Measurements from ENCODE around the gene AMMECR1L.
"Not testable (repeated sequence)": the region's sequence is repeated elsewhere in the genome, so short reads cannot be mapped to it uniquely, and the experiment has no call there.

The AMMECR1L gene

DNA sequence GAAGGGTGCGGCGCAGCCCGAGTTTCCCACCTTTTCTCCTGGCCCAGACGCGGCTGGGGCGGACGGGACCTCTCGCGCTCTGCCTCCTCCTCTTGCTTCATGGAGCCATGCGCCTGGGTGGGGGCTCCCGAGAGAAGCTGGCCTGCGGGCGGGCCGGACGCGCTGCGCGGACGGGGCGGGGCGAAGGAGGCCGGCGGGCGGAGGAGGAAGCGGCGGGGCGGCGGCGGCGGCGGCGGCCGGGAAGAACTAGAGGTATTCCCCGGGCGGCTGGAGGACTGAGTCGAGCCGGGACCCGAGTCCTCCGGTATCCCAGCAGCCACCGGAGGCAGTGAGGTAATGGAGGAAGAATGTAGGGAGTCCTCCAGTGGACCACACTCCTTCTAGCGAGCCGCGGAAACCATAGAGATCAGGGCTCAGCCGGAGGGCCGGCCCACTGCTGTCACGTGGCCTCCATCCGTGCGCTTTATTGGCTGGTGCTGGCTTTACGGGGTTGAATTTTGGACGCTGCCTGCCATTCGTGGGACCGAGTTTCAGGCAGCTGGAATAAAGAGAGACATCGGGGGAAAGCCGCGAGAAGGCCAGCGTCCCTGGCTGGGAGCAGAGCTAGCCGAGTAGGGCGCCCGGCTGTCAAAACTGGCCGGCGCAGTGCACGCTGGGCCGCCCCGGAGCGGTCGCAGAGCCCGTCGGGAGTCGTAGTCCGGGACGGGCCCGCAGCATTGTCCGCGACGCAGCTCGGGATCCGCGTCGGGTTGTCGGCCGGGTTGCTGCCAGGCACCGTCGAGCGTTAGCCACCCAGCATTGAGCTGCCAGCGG, at the start of gene AMMECR1L:
Gene AMMECR1L, minus strand, starts transcription at position 177 of the 813 bp plus-strand sequence. CDS start 11,722 bp downstream, outside the sequence.
- FAIRE-seq = not testable (repeated sequence)
- peak; percentile 31 for DNase-seq (ENCODE audit: insufficient read length, low spot score)

DNA sequence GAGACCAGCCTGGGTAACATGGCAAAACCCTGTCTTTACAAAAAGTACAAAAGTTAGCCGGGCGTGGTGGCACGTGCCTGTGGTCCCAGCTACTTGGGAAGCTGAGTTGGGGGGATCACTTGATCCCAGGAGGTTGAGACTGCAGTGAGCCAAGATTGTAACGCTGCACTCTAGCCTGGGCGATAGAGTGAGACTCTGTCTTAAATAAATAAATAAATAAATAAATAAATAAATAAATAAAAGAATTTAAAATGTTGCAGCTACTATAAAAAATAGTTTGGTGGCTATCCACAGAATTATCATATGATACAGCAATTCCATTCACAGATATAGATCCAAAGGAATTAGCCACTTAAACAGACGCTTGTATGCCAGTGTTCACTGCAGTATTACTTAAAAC, 49.6 kb upstream of the AMMECR1L start:
- no peak for DNase-seq (ENCODE audit: insufficient read length, low spot score)
- FAIRE-seq = no peak

DNA sequence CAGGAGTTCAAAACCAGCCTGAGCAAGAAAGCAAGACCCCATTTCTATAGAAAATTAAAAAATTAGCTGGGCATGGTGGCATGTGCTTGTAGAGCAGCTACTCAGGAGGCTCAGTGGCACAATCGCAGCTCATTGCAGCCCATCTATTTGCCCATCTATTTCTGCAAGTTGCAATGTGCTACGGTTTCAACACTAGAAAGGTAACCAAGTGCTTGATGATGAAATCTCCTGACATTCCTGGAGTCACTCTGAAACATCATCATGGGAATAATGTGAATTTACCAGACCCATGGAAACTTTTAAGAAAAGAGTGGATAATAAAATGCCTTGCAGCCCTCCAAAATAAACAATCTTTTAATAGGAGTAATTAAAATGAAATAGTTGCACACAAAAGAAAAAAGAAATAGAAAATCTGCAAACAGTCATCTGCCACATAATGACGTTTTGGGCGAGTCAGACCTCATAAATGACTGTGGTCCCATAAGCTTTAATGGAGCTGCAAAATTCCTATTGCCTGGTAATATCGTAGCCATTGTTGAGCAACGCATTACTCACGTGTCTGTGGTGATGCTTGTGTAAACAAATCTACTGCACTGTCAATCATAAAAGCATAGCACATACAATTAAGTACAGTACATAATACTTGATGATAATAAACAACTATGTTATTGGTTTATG, 46.6 kb upstream of the AMMECR1L start:
- DNase-seq (ENCODE audit: insufficient read length, low spot score) (peak; percentile 50), FAIRE-seq (peak; percentile 55)

DNA sequence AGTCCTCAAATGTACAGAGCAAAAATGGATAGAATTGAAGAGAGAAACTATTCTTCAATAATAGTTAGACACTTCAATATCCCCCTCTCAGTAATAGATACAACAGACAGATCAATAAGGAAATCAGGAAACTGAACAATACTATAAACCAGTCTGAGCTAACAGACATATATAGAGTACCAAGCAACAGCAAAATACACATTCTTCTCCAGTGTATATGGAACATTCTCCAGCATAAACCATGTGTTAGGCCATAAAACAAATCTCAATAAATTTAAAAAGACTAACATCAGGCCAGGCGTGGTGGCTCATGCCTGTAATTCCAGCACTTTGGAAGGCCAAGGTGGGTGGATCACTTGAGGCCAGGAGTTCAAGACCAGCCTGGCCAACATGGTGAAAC, 43.7 kb upstream of the AMMECR1L start:
- DNase-seq (ENCODE audit: insufficient read length, low spot score) (no peak), FAIRE-seq (no peak)

DNA sequence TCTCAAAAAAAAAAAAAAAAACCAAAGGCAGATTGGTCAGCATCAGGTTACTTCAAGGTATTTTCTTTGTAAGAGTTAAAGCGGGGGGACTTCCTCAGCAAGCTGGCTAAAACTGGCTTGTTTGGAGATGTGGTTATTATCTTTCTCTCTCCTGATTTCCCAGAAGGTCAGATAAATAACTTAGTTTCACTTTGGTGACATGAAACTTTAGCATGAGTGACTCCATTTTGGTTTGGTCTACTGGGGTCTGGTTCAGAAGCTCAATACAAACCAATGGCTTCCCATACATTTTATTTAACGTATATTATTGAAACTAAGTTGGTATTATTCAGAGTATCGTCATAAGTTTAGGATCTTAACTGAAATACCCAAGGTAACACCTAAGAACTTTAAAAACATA, 41.6 kb upstream of the AMMECR1L start:
- DNase-seq (ENCODE audit: insufficient read length, low spot score) (no peak), FAIRE-seq (no peak)

DNA sequence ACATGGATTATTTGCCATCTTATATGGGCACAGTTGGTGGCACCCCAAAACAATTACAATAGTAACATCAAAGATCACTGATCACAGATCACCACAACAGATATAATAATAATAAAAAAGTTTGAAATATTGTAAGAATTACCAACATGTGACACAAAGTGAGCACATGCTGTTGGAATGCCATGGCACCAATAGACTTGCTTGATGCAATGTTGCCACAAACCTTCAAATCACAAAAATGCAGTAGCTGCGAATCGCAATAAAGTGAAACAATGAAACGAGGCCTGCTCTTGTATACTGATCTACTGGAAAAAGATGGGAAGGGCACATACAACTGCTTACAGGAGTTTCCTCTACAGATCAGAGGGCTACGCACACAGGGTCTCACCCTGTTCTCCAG, 32.2 kb upstream of the AMMECR1L start:
- no peak for FAIRE-seq

DNA sequence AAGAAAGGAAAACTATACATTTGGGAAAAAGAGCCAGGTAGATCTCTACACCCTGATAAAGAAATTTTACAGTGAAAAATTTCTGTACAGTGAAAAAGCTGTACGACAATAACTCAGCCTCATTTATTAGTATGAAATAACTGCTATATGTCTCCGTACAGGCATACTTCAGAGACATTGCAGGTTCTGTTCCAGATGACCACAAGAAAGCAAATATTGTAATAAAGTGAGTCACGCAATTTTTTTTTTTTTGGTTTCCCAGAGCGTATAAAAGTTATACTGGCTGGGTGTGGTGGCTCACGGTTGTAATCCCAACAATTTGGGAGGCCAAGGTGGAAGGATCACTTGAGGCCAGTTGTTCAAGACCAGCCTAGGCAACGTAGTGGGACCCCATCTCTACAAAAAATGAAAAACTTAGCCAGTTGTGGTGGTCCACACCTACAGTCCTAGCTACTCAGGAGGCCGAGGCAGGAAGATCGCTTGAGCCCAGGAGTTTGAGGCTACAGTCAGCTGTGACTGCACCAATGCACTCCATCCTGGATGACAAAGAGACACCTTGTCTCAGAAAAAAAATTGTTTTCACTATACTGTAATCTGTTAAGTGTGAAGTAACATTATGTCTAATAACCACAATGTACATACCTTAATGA, 28.2 kb upstream of the AMMECR1L start:
- no peak for DNase-seq (ENCODE audit: insufficient read length, low spot score)
- FAIRE-seq = no peak

More for the DNA sequence above, 32.2 kb upstream of the AMMECR1L start:
- no peak for DNase-seq (ENCODE audit: insufficient read length, low spot score)

DNA sequence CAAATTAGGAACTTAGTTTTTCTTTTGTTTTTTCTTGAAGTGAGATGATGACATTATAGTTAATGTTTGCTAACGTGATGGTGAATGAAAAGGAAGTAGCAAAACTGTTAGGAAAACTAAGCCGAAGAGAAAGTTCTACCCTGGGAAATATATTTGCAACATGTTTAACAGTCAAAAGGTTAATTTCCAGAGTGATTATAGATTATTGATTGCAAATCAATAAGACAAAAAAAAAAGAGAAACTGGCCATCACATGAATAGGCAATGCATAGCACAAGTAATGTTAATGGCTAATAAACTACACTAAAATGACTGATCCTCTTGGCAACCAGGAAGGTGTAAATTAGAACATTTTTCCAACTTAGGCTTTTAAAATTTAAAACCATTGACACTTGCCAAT, 26.0 kb upstream of the AMMECR1L start:
- no peak for DNase-seq (ENCODE audit: insufficient read length, low spot score)
- no peak for FAIRE-seq

DNA sequence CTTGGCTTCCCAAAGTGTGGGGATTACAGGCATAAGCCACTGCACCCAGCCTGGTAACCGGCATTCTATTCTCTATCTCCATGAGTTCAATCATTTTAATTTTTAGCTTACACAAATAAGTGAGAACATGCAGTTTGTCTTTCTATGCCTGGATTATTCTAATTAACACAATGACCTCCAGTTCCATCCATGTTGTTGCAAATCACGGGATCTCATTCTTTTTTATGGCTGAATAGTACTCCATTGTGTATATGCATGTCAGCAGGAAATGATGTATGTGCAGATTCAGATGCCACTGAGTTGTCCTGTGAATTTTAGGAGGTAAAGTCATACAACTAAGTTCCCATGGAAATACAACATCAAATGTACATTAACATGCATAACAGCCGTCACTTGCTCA, 24.7 kb upstream of the AMMECR1L start:
- DNase-seq (ENCODE audit: insufficient read length, low spot score) (no peak), FAIRE-seq (no peak)

DNA sequence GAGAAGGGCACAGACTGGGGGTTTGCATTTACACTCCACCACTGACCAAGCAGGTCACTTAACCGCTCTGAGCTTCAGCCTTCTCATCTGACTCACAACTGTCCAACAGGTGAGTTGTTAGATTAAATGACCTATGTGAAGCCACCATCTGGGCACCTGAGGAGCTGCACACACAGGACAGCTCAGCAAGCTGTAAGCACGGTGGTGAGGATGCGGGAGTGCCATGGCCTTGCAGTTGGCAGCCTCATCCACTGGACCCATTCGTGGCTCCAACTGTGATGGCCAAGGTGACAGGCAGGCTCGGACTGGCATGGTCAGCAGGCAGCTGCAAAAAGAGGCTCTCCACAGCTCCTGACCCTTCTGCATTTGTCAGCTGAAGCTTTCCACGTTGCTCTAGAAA, 23.3 kb upstream of the AMMECR1L start:
- no peak for DNase-seq (ENCODE audit: insufficient read length, low spot score)
- no peak for FAIRE-seq

DNA sequence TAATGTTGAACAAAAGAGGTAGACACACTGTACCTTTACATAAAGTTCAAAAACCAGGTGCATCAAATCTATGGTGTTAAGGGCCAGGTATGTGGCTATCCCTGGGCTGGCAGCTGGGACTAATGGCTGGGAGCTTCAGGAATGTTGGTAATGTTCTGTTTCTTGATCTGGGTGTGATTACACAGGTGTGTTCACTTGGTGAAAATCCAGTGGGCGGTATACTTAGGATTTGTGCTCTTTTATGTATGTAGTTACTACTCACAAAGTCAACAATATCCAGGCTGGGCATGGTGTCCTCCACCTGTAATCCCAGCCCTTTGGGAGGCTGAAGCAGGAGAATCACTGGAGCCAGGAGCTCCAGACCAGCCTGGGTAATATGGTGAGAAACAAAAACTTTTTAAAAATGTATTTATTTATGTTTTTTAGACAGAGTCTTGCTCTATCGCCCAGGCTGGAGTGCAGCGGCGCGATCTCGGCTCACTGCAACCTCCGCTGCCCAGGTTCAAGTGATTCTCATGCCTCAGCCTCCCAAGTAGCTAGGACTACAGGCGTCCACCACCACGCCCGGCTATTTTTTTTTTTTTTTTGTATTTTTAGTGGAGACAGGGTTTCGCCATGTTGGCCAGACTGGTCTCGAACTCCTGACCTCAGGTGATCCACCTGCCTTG, 22.1 kb upstream of the AMMECR1L start:
- DNase-seq (ENCODE audit: insufficient read length, low spot score); FAIRE-seq: not testable (repeated sequence)

DNA sequence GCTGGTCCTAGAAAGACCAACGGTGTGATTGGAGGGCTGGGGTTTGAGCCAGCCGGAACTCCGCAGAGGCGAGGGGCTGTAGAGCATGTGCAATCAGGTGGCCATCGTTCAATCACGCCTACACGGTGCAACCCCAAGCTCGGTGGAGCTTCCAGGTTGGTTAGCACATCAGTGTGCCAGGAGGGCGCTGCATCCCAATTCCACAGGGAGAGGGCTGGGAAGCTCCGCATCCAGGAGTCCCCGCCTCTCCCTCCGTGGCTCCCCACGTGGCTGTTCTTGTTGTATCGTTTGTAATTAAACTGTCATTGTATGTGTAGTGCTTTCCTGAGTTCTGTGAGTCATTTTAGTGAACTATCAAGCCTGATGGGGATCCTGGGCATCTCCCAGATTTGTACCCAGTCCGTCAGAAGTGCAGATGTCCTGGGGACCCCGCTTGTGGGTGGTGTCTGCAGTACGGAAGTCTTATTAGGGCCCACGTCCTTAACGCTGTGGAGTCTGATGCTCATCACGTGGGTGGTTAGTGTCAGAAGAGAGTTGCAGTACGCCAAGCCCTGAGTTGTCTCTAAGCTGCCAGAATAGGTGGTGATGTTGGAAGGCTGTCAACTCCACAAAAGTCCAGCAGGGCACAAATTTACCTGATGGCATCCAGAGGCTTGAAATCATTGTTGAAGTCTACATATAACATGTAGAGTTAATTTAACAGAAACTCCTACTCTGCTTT, 20.6 kb upstream of the AMMECR1L start:
- DNase-seq (ENCODE audit: insufficient read length, low spot score) = no peak
- no peak for FAIRE-seq

DNA sequence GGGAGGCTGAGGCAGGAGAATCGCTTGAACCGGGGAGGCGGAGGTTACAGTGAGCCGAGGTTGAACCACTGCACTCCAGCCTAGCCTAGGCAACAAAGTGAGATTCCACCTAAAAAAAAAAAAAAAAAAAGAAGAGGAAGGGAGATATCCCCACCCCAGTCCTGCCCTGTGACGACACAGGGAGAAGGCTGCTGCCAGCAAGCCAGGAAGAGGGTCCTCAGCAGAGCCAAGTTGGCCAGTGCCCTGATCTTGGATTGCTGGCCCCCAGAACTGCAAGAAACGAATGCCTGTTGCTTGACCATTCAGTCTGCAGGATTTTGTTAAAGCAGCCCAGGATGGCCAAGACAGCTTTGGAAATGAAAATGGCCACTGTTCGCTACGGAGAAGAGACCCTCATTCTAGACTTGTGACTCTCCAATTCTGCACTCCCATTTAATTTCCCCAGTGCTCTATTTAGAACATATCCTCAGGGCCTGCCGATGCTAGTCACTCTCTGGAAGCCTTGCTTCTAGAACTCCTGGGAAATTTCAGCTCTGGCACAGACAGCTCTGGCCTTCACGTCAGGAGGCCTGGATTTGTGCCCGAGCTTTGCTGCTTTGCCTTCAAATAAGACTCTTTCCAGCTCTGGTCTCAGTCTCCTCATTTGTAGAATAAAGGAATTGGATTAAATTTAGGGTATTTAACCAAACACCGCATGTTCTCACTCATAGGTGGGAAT, 15.7 kb upstream of the AMMECR1L start:
- DNase-seq (ENCODE audit: insufficient read length, low spot score) = no peak
- FAIRE-seq = no peak

DNA sequence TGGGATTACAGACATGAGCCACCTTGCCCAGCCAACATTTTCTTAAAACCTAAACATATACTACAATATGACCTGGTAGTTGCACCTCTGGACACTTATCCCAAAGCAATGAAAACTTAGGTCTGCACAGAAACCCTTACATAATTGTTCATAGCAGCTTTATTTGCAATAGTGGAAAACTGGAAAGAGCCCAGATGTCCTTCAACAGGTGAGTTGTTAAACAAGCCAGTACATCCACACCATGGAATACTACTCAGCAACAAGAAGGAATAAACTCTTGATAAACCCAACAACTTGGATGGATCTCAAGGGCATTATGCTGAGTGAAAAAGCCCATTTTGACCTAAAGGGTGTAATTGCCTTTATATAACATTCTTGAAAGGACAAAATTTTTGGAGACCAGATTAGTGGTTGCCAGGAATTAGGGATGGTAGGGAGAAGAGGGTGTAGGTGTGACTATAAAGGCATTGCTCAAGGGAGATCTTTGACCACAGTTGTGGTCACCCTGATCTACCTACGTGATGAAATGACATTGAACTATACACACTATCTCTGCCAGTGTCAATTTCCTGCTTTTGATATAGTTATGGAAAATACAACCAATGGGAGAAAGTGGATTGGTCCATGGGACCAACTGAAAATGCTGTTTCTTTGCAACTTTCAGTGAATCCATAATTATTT, 11.9 kb upstream of the AMMECR1L start:
- no peak for DNase-seq (ENCODE audit: insufficient read length, low spot score)
- no peak for FAIRE-seq

DNA sequence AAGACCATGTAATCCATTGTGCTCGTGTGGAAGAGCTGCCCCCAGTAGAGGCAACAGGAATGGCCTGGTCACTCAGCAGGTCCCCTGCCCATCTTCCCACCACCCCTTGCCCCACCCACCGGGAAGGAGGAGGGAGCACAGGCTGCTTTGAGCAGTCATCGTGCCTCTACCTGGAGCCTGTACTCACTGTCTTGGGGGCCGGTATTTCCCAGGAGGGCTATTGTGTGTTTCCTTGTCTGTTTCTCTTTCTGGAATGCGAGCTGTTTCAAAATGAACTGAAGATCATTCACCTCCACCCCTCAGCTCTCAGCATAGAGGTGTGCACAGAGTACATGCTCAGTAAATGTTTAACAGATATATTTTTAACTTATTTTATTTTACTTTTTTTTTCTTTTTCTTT, 7.7 kb upstream of the AMMECR1L start:
- FAIRE-seq (no peak), DNase-seq (ENCODE audit: insufficient read length, low spot score) (no peak)

DNA sequence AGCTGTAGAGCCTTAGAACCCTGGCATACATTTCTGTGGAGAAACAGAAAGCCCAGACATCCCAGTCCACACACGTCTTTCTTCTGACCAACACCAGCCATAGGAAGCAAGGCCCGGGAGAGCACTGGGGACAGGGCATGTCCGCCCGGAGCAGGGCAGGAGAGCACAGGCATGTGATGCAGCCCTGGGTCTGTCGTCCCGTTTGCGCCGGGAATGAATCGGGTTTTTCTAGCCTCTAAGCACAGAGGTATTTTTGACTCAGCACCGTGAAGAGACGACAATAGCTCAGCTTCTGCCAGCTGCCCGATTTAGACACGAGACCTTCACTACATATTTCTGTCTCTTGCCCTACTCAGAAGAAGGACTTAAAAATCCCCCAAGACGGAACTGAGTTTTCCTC, 7.3 kb upstream of the AMMECR1L start:
- no peak for FAIRE-seq
- DNase-seq (ENCODE audit: insufficient read length, low spot score) = no peak

DNA sequence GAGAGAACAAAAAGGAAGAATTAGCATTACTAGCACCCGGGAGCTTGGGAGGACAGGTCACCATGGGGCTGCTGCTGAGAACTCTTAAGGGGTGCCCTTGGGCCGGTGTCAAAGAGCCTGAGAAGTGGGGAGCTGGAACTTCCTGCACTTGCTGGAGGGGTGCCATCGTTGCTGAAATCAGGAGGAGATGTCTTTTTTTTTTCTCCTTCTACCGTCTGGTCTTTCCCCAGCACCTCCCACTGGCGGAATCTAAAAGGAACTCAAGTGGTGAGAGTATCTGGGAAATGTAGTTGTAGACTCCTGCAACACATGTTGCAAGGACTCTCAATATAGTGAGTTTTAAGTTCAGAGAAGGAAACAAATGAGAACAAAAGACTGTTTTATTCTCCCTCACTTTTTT, 6.1 kb upstream of the AMMECR1L start:
- FAIRE-seq = no peak
- DNase-seq (ENCODE audit: insufficient read length, low spot score) = no peak

DNA sequence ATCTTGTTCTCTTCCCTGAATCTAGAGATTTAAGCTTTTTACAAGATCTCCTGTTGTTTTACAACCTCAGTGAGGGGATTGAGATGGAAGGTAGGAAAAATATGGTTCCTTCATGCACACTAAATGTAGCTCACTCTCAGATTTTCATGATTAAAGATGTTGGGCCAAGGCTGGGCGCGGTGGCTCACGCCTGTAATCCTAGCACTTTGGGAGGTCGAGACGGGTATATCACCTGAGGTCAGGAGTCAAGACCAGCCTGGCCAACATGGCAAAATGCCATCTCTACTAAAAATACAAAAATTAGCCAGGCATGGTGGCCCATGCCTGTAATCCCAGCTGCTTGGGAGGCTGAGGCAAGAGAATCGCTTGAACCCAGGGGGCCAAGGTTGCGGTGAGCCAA, 5.0 kb upstream of the AMMECR1L start:
- not testable (repeated sequence) for FAIRE-seq; DNase-seq (ENCODE audit: insufficient read length, low spot score)

DNA sequence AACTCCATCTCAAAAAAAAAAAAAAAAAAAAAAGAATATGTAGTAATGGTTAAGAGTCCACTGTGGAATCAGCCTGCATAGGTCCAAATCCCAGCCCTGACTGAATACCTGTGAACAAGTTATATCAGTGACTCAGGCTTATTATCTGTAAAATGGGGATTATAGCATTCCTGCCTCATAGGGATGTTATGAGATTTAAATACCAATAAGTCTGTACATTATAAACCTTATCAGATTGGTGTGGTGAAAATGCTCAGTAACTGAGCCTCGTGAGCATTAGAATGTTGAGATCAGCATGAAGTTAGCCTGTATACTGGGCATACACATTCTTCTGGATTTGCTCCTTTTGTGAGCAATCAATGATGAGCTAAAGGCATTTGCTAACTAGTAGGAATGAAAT, 3.0 kb upstream of the AMMECR1L start:
- no peak for DNase-seq (ENCODE audit: insufficient read length, low spot score)
- no peak for FAIRE-seq

All from HTR-8/SVneo (cell line).